NCI-H748 (cell line): ENCODE data around the gene WWTR1.

Experiments used
- DNase-seq: peaks from one replicate; lab custom pipeline; 2025; ENCODE audit not compliant: unreplicated experiment; lab: John Stamatoyannopoulos, UW

WWTR1 gene

DNA sequence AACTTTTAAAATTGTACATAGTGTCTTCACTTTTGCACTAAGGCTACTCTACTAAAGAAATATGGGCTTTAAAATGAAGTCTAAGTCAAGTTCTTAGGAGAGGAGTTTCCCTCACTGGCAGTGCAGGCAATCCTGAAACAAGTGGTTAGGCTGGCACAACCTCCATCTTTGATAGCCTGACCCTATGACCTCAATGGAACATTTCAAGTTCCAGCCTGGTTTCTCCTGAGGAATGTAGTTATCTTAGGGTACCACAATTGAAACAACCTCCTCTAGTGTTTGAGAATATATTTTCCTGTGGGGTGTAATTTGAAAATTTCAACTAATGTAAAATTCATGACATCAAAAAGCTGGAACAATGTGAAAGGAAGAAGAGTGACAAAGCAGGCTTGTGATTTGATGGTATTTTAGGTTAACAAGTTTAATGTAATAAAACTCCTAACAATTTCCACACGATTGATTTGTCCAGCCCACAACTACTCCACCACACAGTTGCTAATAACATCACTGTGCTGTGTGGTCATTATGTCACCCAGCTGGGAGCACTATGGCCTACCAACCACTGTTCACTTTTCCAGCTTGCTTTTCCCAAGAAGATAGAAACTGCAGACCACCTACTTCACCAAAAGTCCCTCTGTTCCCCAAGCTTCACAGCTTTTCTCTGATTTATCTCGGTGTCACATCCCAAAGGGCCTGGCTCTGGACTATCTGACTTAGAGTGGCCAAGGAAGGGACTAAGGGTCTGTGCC is 1.8 kb downstream of the WWTR1 start:
- no peak for DNase-seq

GRCh38 chr3:149654188-149654601 is 3.6 kb downstream of the WWTR1 start:
- DNase-seq = no peak

- DNase-seq = no peak
These were observed 4.3 kb downstream of the WWTR1 start for GRCh38 chr3:149653564-149653963.

GRCh38 chr3:149653136-149653535 is 4.7 kb downstream of the WWTR1 start:
- no peak for DNase-seq

- no peak for DNase-seq
These were observed 7.0 kb downstream of the WWTR1 start for GRCh38 chr3:149650828-149651227.

GRCh38 chr3:149648525-149648924 is 9.3 kb downstream of the WWTR1 start:
- no peak for DNase-seq

DNA sequence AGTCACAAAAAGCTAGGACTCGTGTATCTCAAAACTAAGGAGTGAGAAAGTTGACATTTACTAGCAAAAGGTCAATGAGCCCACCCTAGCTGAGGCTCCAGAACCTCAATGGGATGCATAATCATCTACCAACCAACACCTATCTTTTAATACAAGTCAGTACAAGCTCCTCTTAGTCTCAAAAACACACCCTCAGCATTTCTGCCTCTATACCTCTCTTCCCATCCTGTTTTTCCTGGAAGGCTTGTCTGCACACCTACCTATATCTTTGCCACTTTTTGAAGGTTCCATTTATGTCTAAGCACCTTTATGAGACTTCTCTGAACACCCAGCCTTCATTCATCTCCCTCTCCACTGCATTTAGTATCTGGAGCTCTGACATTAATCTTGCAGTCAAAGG is 10.0 kb downstream of the WWTR1 start:
- no peak for DNase-seq

DNA sequence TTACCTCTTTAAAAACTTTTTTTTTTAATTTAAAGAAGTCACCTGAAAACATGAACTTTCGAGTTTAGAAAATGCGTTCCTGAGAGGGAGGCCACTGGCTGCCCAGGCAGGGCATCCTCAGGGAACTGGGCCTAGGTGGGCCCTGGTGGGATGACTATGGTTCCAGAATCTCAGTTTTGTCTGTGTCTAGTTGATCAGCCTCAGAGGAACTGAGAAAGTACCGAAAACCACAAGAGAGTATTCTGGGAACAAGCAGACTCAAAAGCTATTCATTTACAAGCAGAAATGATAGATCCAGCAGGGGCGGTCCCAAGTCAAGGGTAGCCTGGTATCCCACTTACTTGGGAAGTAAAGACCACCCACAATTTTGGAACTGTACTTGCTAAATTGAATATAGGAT is 10.5 kb downstream of the WWTR1 start:
- no peak for DNase-seq

- DNase-seq = no peak
These were observed 11.6 kb downstream of the WWTR1 start for GRCh38 chr3:149646181-149646766.

DNA sequence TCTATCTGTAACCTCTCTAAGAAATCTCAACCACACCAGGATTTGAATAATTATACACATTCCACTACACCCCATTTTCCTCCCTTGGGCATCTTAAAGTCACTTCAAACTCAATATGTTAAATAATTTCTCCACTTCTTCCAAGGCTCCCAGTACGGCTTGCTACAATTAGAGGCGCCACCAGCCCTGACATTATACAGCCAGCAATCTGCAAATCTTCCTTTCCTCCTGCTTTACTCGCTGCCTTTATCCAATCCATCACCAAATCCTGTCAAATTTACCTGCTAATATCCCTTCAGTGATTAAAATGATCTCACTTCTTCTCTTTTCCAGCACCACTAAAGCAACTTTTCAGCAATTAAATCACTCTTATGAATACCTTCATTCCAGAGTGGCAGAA is 13.9 kb downstream of the WWTR1 start:
- DNase-seq = no peak

GRCh38 chr3:149643482-149643798 is 14.4 kb downstream of the WWTR1 start:
- DNase-seq = no peak

- no peak for DNase-seq
These were observed 16.7 kb downstream of the WWTR1 start for GRCh38 chr3:149640976-149641728.

DNA sequence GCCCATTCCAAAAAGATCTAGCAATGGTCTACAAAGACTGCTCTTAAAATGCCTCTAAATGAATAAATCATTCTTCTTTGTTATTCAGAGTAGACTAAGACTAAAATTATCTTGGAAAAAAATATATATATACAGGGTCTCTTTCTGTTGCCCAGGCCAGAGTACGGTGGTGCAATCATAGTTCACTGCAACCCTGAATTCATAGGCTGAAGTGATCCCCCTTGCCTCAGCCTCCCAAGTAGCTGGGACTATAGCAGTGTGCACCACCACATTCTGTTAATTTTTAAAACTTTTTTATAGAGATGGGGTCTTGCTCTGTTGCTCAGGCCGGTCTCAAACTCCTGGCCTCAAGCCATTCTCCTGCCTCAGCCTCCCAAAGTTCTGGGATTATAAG is 18.7 kb downstream of the WWTR1 start:
- no peak for DNase-seq

DNA sequence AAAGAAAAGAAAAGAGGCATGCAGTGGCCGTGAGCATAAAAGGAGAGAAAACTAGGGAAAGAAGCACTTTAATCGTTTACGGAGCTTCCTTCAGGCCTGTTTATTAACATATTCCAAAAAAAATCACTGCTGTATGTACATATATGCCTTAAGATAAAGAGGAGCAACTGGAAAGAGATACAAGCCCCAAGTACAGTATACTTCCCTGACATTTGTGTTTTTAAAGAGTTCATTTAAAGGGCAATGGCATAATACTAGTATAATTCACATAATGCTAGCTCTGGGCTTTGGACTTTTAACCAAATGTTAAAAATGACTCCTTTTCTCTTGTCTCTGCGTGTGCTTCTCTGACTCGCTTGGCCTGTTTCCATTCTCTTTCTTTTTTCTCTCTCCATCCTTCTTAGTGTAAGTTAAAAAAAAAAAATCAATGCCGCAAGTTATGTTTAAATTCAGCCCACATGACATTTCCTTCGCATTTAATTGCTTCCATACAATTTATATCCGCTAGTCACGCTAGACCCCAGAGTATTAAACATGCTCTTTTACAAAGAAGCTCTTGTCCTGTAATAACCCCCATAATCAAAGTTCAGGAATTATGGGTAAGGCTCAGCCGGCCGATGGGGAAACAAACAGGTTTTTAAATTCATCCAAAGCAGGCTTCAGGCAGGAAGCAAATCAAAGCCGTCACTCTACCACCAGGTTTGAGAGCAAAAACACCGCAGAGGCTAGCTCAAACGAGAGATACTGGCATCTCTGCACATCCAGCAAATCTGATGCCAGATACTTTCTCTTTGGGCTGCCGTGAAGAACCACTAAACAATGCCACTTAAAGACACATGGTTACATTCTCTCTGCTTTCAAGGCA is 19.4 kb downstream of the WWTR1 start:
- DNase-seq = peak; percentile 50

DNA sequence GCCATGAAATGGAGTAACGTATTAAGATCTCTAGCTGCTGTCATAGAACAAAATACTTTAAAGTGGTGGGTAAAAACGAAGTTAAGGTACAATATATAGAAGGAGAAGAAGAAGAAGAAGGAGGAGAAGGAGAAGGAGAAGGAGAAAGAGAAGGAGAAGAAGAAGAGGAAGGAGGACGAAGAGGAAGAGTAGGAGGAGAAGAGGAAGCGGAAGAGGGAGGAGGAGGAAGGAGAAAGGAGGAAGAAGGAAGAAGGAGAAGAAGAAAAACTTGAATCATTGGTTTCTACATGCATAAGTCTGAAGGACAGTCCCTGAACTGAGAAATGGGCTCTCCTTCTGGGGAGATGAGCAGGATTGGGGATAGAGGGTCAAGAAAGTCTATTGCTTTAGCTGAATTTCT is 22.4 kb downstream of the WWTR1 start:
- no peak for DNase-seq

- DNase-seq = no peak
These were observed 23.3 kb downstream of the WWTR1 start for GRCh38 chr3:149634573-149634972.

GRCh38 chr3:149634072-149634471 is 23.8 kb downstream of the WWTR1 start:
- no peak for DNase-seq

GRCh38 chr3:149632225-149632624 is 25.6 kb downstream of the WWTR1 start:
- no peak for DNase-seq

GRCh38 chr3:149630806-149631205 is 27.0 kb downstream of the WWTR1 start:
- no peak for DNase-seq

DNA sequence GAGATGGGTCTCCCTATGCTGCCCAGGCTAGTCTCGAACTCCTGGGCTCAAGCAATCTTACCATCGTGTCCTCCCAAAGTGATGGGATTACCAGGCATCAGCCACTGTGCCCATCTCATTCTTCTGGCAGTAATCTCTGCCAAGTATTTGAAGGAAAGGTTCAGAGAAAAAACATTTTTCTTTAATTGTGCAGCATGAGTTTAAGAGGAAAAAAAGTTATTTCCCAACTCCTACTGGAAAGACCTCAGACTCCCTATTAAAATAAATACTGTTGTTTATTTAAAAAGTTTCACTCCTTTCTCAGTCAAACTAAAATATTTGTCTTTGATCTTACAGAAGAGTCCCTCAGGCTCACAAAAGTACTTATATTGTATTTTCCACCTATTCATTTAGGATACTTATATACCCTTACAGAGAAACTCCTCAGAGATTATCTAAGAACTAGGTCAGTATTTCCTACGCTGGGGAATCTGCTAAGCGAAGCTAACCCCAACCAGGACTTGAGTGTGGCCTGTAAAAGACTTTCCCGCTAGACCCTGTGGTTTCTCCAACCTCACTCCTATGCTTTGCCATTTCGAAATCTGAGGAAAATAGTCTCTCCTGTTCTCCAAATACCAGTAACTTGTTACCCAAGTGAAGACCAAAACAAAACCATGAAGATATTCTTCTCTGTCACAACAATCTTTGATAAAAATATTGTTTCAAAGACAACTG is 28.7 kb downstream of the WWTR1 start:
- no peak for DNase-seq

DNA sequence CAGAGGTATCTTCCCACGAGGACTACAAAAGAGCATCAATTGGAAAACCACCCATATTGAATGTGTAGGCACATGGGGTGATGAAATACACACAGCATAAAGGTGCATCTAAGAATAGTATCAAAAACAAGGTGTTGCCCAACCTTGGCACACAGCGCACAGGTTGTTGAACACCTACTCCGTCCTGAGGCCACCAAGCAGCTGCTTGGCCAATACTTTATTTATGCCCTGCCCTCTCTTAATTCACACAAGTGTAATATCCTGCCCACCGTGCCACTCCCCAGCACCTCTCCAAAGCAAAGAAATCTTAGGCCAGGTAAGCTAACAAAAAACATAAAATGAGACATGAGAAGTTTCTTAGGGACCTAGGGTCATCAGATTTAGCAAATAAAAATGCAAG is 31.2 kb downstream of the WWTR1 start:
- DNase-seq = no peak
